ENCODE results near the gene TFF1.

TFF1 gene

GRCh38 chr21:42398436-42399028, 32.2 kb upstream of the TFF1 start:
- H3K27ac ChIP-seq = no peak overlapping the region
- H3K9ac ChIP-seq = no peak overlapping the region

GRCh38 chr21:42397746-42398394, 31.5 kb upstream of the TFF1 start:
- no peak for TF ChIP-seq CTCF (conservative IDR thresholded peaks at IDR 0.05; ENCODE audit: low read depth, low read length)
- Histone ChIP-seq H3K4me3 (IDR thresholded peaks at IDR 0.05; ENCODE audit: insufficient read depth, low read depth, low read length) (no peak overlapping the region), H4K20me1 (ENCODE audit: insufficient read depth) (no peaks in the 10 kb centered on the region), H3K79me2 (ENCODE audit: insufficient read depth, low read depth) (no peaks in the 10 kb centered on the region), H2AFZ (ENCODE audit: low read depth) (no peak overlapping the region), H3K36me3 (ENCODE audit: insufficient read depth) (no peaks in the 10 kb centered on the region), H3K27me3 (ENCODE audit: insufficient read depth, low read depth) (peaks cover 15% of the 10 kb centered on the region; the same call in 1 of the 2 replicates), H3K27ac (no peak overlapping the region), H3K4me2 (no peak overlapping the region), H3K4me1 (ENCODE audit: low read depth, poor library complexity, severe bottlenecking) (no peaks in the 10 kb centered on the region), H3K9ac (no peak overlapping the region)

More at GRCh38 chr21:42398436-42399028, 32.2 kb upstream of the TFF1 start:
- Histone ChIP-seq H3K27me3 (ENCODE audit: insufficient read depth, low read depth) (peaks cover 10% of the 10 kb centered on the region; the same call in 1 of the 2 replicates), H2AFZ (ENCODE audit: low read depth) (no peak overlapping the region), H4K20me1 (ENCODE audit: insufficient read depth) (no peaks in the 10 kb centered on the region), H3K36me3 (ENCODE audit: insufficient read depth) (no peaks in the 10 kb centered on the region), H3K4me2 (no peak overlapping the region), H3K4me3 (IDR thresholded peaks at IDR 0.05; ENCODE audit: insufficient read depth, low read depth, low read length) (no peak overlapping the region), H3K4me1 (ENCODE audit: low read depth, poor library complexity, severe bottlenecking) (no peaks in the 10 kb centered on the region), H3K79me2 (ENCODE audit: insufficient read depth, low read depth) (no peaks in the 10 kb centered on the region)
- no peak for TF ChIP-seq CTCF (conservative IDR thresholded peaks at IDR 0.05; ENCODE audit: low read depth, low read length)

GRCh38 chr21:42396799-42397745, 30.7 kb upstream of the TFF1 start:
- Histone ChIP-seq H3K27ac (no peak overlapping the region), H4K20me1 (ENCODE audit: insufficient read depth) (no peaks in the 10 kb centered on the region), H3K4me2 (no peak overlapping the region), H3K27me3 (ENCODE audit: insufficient read depth, low read depth) (peaks cover 15% of the 10 kb centered on the region; the same call in 1 of the 2 replicates), H3K4me1 (ENCODE audit: low read depth, poor library complexity, severe bottlenecking) (no peaks in the 10 kb centered on the region), H3K9ac (no peak overlapping the region), H3K4me3 (IDR thresholded peaks at IDR 0.05; ENCODE audit: insufficient read depth, low read depth, low read length) (no peak overlapping the region), H2AFZ (ENCODE audit: low read depth) (no peak overlapping the region), H3K79me2 (ENCODE audit: insufficient read depth, low read depth) (no peaks in the 10 kb centered on the region), H3K36me3 (ENCODE audit: insufficient read depth) (no peaks in the 10 kb centered on the region)
- TF ChIP-seq CTCF (conservative IDR thresholded peaks at IDR 0.05; ENCODE audit: low read depth, low read length) = no peak

- H3K4me1 ChIP-seq (ENCODE audit: low read depth, poor library complexity, severe bottlenecking) = no peaks in the 10 kb centered on the region
- no peak within 1 kb of the TSS for H3K4me3 ChIP-seq (IDR thresholded peaks at IDR 0.05; ENCODE audit: insufficient read depth, low read depth, low read length)
- peaks cover 23% of the 10 kb centered on the region; the same call in 1 of the 2 replicates for H3K27me3 ChIP-seq (ENCODE audit: insufficient read depth, low read depth)
- H3K9ac ChIP-seq = no peak within 1 kb of the TSS
- no peak within 1 kb of the TSS for H3K4me2 ChIP-seq
- no peak within 1 kb of the TSS for H3K27ac ChIP-seq
- no peaks in the 10 kb centered on the region for H3K36me3 ChIP-seq (ENCODE audit: insufficient read depth)
- H3K79me2 ChIP-seq (ENCODE audit: insufficient read depth, low read depth) = no peaks in the 10 kb centered on the region
- no peak within 1 kb of the TSS for H2AFZ ChIP-seq (ENCODE audit: low read depth)
- no peaks in the 10 kb centered on the region for H4K20me1 ChIP-seq (ENCODE audit: insufficient read depth)
- no peak for TF ChIP-seq CTCF (conservative IDR thresholded peaks at IDR 0.05; ENCODE audit: low read depth, low read length)
These were observed 29.7 kb upstream of the TFF1 start, which contains the start of gene TMPRSS3 for GRCh38 chr21:42395905-42396651. Gene TMPRSS3, minus strand, starts transcription at chr21:42396052. Its CDS starts 635 bp downstream, at chr21:42395417.
